Measurements from ENCODE around the gene SDK1.

- TF ChIP-seq CTCF (IDR thresholded peaks at IDR 0.05), result no peak
- TF ChIP-seq POLR2A (IDR thresholded peaks at IDR 0.05), result no peak
Measured at GRCh38 chr7:3780016-3780415, 479.0 kb downstream of the SDK1 start.
